Right kidney (tissue), 1 donor: ENCODE data around the gene CAMTA1.
"Not testable (repeated sequence)": the region's sequence is repeated elsewhere in the genome, so short reads cannot be mapped to it uniquely, and the experiment has no call there.

Source experiments
- DNase-seq: peaks from one replicate; pipeline ENCODE4 v3.0.0-alpha.2; 2016

Gene CAMTA1

DNA sequence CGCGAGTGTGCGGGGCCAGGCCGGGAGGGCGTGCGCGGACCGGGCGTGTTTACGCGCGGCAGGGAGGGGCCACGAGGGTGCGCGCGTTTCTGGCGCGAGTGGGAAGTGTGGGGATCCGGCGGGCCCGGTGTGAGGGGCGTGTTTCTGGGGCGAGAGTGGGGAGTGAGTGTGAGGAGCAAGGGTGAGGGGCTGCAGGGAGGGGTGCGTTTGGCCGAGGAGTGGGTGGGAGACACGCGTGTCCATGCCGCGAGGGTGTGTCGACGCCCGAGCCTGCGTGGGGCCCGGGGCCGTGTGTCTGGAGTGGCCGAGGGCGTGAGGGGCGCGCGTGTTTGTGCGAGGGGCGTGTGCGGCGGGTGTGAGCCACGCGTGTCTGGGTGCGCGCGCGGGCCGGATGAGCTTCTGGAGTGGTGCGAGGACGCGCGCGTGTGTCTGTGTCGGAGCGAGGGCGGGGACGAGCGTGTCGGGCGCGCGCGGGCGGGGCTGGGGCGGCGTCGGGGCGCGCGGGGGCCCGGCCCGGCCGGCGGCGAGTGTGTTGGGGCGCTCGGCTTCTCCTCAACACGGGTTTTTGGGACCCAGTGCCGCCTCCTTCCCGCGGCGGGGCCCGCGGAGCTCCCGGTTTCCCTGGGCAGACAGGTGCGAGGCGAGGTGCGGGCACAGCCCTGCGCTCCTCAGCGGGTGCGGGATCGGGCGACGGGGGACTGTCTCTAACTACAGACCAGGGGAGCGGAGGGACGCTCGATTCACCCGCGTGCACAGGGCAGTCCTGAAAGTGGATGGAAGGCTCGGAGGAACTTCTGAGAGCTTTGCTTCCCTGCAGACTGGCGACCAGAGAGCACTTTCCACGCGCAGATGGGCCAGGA is 920.0 kb downstream of the CAMTA1 start:
- DNase-seq, result peak; percentile 60

DNA sequence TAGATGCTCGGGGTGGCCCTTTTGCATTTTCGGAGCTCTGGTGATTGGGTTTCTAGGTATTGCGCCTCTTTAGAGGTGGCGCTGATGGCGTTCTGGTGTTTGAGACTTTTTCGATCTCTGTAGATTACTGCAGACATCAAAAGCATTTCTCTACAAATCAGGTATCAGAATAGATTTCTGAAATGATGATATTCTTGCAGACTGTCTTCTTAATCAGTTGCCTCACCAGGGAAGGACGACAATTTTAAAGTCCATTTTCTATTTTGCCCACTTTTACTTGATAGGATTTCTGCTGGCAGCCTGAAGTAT is 920.6 kb downstream of the CAMTA1 start:
- DNase-seq, result no peak

- DNase-seq, result no peak
Measured at GRCh38 chr1:7707527-7707926, 922.3 kb downstream of the CAMTA1 start.

DNA sequence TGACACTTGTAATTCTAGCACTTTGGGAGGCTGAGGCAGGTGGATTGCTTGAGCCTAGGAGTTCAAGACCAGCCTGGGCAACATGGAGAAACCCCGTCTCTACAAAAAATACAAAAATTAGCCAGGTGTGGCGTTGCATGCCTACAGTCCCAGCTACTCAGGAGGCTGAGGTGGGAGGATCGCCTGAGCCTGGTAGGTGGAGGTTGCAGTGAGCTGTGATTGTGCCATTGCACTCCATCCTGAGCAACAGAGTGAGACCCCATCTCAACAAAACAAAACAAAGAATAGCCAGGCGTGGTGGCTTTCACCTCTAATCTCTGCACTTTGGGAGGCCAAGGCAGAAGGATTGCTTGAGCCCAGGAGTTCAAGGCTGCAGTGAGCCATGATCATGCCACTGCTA is 922.8 kb downstream of the CAMTA1 start:
- DNase-seq, result not testable (repeated sequence)

GRCh38 chr1:7710859-7711258 is 925.6 kb downstream of the CAMTA1 start:
- no peak for DNase-seq

- no peak for DNase-seq
Measured at GRCh38 chr1:7712731-7713323, 927.6 kb downstream of the CAMTA1 start.

DNA sequence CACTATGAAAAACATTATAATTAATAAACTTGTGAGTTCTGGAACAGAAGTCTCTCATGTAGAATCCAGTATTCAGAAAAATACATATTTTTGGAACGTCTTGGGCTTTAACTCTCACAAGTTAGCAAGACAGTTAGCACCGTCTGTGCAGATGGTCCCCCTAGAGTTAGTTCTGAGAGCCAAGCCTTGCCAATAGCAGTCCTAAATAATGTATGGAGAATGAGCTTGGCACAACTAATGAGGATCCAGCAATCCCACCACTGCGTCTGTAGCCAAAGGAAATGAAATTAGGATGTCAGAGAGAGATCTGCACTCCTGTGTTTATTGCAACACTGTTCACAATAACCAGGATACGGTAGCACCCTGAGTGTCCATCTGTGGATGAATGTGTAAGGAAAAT is 931.3 kb downstream of the CAMTA1 start:
- DNase-seq, result no peak

DNA sequence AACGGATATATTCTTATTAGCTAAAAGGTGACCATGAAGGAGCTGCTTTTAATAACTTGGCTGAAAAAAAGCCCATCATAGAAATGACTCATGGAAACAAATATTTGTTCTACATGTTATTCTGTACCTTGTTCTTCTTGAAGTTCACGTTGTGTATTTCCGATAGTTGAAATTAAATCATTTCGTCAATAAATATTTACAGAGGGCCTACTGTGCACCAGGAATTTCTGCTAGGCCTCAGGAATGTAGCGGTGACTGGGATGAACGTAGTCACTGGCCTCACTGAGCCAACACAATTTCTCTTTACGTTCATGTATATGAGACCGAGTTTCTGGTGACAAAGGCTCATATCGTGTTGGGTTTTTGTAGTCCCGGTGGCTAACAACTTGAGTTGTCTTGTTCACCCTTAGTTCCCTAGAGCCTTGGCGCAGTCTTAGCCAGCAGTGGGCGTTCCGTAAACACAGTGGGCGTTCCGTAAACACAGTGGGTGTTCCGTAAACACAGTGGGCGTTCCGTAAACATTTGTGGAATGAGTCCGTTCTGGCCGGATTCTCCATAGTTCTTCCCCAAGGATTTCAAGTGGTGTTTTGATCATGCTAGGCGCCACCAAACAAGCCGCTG is 932.6 kb downstream of the CAMTA1 start:
- no peak for DNase-seq

GRCh38 chr1:7719468-7720094 is 934.3 kb downstream of the CAMTA1 start:
- no peak for DNase-seq

- DNase-seq, result no peak
Measured at GRCh38 chr1:7721940-7722669, 936.9 kb downstream of the CAMTA1 start.

GRCh38 chr1:7722670-7723012 is 937.4 kb downstream of the CAMTA1 start:
- DNase-seq, result no peak

GRCh38 chr1:7726623-7727022 is 941.4 kb downstream of the CAMTA1 start:
- DNase-seq, result no peak

- DNase-seq, result peak; percentile 4
Measured at GRCh38 chr1:7727809-7728471, 942.7 kb downstream of the CAMTA1 start.

DNA sequence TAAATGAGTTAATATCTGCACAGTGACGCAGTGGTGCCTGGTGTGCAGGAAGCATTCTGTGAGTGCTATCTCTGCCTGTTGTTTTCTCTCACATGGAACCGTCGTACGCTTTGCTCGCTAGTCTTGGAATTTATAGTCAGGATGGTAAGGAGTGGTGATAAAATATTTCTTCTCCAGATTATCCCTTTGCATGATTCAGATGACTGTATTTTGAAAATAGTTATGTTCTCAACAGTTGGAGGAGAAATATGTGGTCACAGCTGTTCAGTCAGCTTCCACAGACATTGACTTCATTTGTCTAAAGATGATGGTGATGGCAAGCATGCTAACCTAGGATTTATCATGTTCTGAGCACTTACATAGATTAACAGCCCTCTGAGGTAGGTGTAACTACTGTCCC is 944.5 kb downstream of the CAMTA1 start:
- no peak for DNase-seq

- DNase-seq, result no peak
Measured at GRCh38 chr1:7732331-7732730, 947.1 kb downstream of the CAMTA1 start.

DNA sequence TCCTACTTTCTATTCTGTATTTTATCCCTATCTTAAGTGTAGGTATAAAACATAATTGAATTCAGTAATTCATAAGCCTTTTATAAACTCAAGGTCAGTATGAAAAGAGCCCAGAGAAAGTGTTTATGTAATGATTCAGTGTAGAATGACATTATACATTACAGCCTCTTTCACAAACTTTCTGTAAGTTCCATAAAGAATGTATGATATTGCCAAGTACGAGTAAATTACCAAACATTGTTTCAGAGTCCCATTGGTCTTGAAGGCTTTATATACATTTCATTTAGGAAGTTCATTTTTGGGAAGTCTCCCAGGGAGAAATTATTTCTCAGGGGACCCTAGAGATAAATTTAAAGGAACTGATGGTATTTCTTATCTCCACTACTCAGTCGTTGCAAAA is 948.0 kb downstream of the CAMTA1 start:
- DNase-seq, result no peak

DNA sequence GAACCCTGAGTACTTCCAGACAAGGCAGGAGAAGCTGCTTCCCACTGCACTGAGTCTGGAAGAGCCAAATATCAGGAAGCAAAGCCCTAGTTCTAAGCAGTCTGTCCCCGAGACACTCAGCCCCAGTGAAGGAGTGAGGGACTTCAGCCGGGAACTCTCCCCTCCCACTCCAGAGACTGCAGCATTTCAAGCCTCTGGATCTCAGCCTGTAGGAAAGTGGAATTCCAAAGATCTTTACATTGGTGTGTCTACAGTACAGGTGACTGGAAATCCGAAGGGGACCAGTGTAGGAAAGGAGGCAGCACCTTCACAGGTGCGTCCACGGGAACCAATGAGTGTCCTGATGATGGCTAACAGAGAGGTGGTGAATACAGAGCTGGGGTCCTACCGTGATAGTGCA is 952.8 kb downstream of the CAMTA1 start:
- DNase-seq, result no peak

- no peak for DNase-seq
Measured at GRCh38 chr1:7743346-7743745, 958.1 kb downstream of the CAMTA1 start.

GRCh38 chr1:7744882-7745281 is 959.6 kb downstream of the CAMTA1 start:
- no peak for DNase-seq

- no peak for DNase-seq
Measured at GRCh38 chr1:7745783-7746182, 960.5 kb downstream of the CAMTA1 start.

DNA sequence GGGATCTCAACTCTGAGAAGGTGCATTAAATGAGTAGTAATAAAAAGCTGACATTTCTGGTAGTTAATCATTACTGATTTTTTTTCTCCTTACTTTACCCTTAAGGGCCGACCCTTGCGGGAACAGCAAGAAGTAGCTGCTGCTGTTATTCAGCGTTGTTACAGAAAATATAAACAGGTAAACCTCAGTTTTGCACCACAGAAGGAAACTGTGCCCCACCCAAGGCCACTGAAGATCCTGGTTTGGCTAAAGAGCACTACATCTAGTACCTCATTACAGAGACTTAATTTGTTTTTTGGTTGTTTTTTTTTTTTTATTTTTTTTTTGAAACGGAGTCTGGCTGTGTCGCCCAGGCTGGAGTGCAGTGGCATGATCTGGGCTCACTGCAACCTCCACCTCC is 962.4 kb downstream of the CAMTA1 start:
- DNase-seq, result no peak

GRCh38 chr1:7749126-7749525 is 963.9 kb downstream of the CAMTA1 start:
- DNase-seq, result no peak
